Kidney epithelial cell (primary cell): ENCODE measurements around the gene ANO3. TPM values are rescaled to one million over a fixed set of nuclear protein-coding genes. Genes with fewer than 3 reads are reported as not detected.

Experiments used
- DNase-seq: peaks from one replicate; pipeline ENCODE4 v3.0.0-alpha.2; 2010; ENCODE audit warnings: low read depth
- H3K27me3 ChIP-seq: 2 replicates; pipeline ENCODE4 v1.6.0; 2011; ENCODE audit warnings: low read length; ENCODE audit not compliant: control insufficient read depth, insufficient read depth
- H3K36me3 ChIP-seq: 2 replicates; pipeline ENCODE4 v1.5.1; 2011; ENCODE audit warnings: low read length; ENCODE audit not compliant: control insufficient read depth, insufficient read depth
- H3K4me3 ChIP-seq: 2 replicates; pipeline ENCODE4 v1.5.1; 2011; ENCODE audit warnings: low read depth, mild to moderate bottlenecking, control low read depth, low read length
- total RNA-seq: library from RNA; depleted of rRNA; stranded (reverse); fragments of >200 nt; gene quantifications from 2 replicates; pipeline ENCODE4 v1.2.3, GENCODE V29; 2015
- TF ChIP-seq, protein P1 (sequence below): IDR thresholded peaks from 2 replicates; pipeline ENCODE4 v1.5.1; 2011; ENCODE audit warnings: mild to moderate bottlenecking, moderate library complexity, low read length, control low read depth, inconsistent platforms; ENCODE audit not compliant: insufficient read depth, poor library complexity, severe bottlenecking

The ANO3 gene
- total RNA-seq, 1 donor from 2014 or later, result not detected

- Histone ChIP-seq H3K27me3 (no peaks in the 10 kb centered on the region), H3K36me3 (no peaks in the 10 kb centered on the region), H3K4me3 (no peak overlapping the region)
- TF ChIP-seq, protein P1, sequence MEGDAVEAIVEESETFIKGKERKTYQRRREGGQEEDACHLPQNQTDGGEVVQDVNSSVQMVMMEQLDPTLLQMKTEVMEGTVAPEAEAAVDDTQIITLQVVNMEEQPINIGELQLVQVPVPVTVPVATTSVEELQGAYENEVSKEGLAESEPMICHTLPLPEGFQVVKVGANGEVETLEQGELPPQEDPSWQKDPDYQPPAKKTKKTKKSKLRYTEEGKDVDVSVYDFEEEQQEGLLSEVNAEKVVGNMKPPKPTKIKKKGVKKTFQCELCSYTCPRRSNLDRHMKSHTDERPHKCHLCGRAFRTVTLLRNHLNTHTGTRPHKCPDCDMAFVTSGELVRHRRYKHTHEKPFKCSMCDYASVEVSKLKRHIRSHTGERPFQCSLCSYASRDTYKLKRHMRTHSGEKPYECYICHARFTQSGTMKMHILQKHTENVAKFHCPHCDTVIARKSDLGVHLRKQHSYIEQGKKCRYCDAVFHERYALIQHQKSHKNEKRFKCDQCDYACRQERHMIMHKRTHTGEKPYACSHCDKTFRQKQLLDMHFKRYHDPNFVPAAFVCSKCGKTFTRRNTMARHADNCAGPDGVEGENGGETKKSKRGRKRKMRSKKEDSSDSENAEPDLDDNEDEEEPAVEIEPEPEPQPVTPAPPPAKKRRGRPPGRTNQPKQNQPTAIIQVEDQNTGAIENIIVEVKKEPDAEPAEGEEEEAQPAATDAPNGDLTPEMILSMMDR, result no peak
- no peak for DNase-seq
Observed at GRCh38 chr11:26465274-26465673, 133.3 kb downstream of the ANO3 start.

- no peaks in the 10 kb centered on the region for H3K27me3 ChIP-seq
- DNase-seq, result no peak
- H3K4me3 ChIP-seq, result no peak overlapping the region
- TF ChIP-seq, protein P1, result no peak
- H3K36me3 ChIP-seq, result no peaks in the 10 kb centered on the region
Observed at GRCh38 chr11:26467506-26467905, 135.6 kb downstream of the ANO3 start.

- DNase-seq, result no peak
Observed at GRCh38 chr11:26470992-26471391, 139.1 kb downstream of the ANO3 start.

DNA sequence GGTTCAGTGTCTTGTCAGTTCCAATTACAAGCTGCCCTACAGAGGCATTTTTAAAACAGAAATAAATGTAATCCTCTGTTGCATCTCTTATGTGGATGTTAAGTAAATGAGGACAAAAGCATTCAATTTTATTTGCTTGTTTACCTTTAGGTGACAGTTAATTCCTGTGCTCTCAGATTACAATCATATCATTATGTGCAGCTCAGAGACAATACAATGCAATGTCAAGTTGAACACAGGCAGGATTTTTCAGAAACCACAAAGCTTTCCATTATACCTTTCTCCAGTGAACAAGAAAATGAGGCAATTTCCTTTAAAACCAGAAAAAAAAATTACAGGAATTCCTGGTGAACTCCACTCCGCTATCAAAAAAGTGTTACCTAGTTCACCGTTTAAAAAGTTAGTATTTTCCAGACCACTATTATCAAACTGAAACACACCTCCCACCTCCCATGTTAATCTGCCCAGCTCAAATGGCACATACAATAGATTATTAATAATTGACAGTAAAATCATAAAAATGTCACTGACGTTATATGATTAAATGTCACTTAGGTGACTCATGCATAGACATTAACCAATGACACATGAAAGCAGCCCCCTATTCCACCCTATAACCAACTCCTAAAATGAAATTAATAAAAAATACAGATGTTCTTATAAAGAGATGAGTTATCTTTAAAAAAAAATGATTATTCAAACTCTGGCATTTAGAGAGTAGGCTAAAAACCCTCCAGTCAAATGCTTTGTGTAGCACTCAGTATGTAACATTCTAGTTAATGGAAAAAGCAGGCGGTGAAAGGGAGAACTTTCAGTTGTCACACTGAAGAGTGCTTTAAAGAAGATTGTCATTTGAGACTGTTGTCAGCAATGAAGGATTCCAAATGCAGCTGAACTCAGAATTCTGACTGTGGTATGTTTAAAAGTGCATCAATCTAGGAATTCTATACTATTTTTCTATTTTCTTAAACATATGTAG, 141.6 kb downstream of the ANO3 start:
- H3K27me3 ChIP-seq, result no peaks in the 10 kb centered on the region
- TF ChIP-seq, protein P1, result no peak
- no peak for DNase-seq

More at GRCh38 chr11:26470992-26471391, 139.1 kb downstream of the ANO3 start:
- H3K27me3 ChIP-seq, result no peaks in the 10 kb centered on the region
- no peaks in the 10 kb centered on the region for H3K36me3 ChIP-seq
- no peak overlapping the region for H3K4me3 ChIP-seq
- TF ChIP-seq, protein P1, result no peak

GRCh38 chr11:26474401-26474800, 142.5 kb downstream of the ANO3 start:
- TF ChIP-seq, protein P1, result no peak
- DNase-seq, result no peak
- no peaks in the 10 kb centered on the region for H3K36me3 ChIP-seq
- no peak overlapping the region for H3K4me3 ChIP-seq
- no peaks in the 10 kb centered on the region for H3K27me3 ChIP-seq

More for the DNA sequence above, 141.6 kb downstream of the ANO3 start:
- H3K4me3 ChIP-seq, result no peak overlapping the region
- H3K36me3 ChIP-seq, result no peaks in the 10 kb centered on the region
